ENCODE results near the gene CMKLR1. TPM values are rescaled to one million over a fixed set of nuclear protein-coding genes. Genes with fewer than 3 reads are reported as not detected.
A peak's percentile ranks its signal among the peaks of the same experiment; 100 is the strongest.

Gene CMKLR1
- total and polyA plus RNA-seq, 10 of the 15 experiments (the other 5 are each of a cell fraction or from before 2014, with no cell fraction given): 13.8 to 52.3 (median 26.2) TPM

DNA sequence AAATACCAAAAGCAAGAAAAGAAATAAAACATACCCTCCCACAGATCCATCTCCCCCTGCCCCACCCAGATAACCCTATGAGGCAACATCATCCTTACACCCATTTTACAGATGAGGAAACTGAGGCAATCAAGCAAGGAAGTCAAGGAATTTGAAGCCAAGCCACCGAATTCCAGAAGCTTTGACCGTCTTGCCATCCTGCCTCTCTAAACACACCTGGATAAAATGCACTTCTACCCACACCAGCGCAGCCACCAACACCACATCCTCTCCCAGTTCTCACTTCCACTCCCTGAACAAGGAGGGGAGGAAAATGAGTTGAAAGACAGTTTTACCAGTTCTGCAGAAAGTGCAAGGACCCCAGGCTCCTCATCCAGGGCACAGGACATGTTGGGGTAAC, 13.6 kb downstream of the CMKLR1 start:
- peak; percentile 11; the same call in 2 of the 3 replicates for ATAC-seq
- TF ChIP-seq IKZF2 (IDR thresholded peaks at IDR 0.05) (peak in 1 of 2 experiments; percentile 40; a peak in 2 of 4 replicates), EED (IDR thresholded peaks at IDR 0.05; ENCODE audit: low read depth) (peak; percentile 56), SPI1 (IDR thresholded peaks at IDR 0.05; ENCODE audit: borderline replicate concordance, insufficient read depth, low read depth, low read length) (peak; percentile 77; the same call in 1 of the 2 replicates), CUX1 (IDR thresholded peaks at IDR 0.05; ENCODE audit: insufficient replicate concordance, low read depth, low read length) (no peak), TAF1 (IDR thresholded peaks at IDR 0.05; ENCODE audit: borderline replicate concordance, low read depth, low read length) (no peak), WRNIP1 (IDR thresholded peaks at IDR 0.05; ENCODE audit: borderline replicate concordance, low read depth, low read length) (no peak), RUNX3 (IDR thresholded peaks at IDR 0.05; ENCODE audit: low read length) (peak; percentile 78), BCL11A (IDR thresholded peaks at IDR 0.05; ENCODE audit: low read depth, low read length) (0 out of 2 replicates have a peak, but pooled peaks have one; percentile 22), EP300 (IDR thresholded peaks at IDR 0.05; ENCODE audit: borderline replicate concordance in 1 of 2, control insufficient read depth in 1 of 2, low read depth in 2 of 2, low read length in 2 of 2) (no peak), IKZF1 (conservative IDR thresholded peaks at IDR 0.05) (peak; percentile 11; the same call in 1 of the 2 replicates), CBX5 (IDR thresholded peaks at IDR 0.05; ENCODE audit: low read depth) (no peak), SRF (IDR thresholded peaks at IDR 0.05; ENCODE audit: low read depth in 2 of 2, low read length in 2 of 2) (no peak)
- ChIA-PET RAD21 (ENCODE audit: unreplicated experiment) (interaction anchor here (1.3 to 4.7 kb wide), 3 partner anchors 9 to 12 kb away, joined by 3 to 23 read pairs (median 7); no protein-coding TSS in a partner anchor), SMC1A (ENCODE audit: uncharacterized antibody, unreplicated experiment) (interaction anchor here (0.6 to 19.0 kb wide), 4 partner anchors 9 to 33 kb away, joined by 3 to 185 read pairs (median 4); partner anchors contain the start of gene CMKLR1), CTCF (interaction anchor here (1.4 to 1.9 kb wide), 2 partner anchors 8 to 10 kb away, joined by 3 to 5 read pairs; no protein-coding TSS in a partner anchor), POLR2A (interaction anchor here (1.2 kb wide), 1 partner anchor 8 kb away, joined by 3 read pairs; no protein-coding TSS in a partner anchor)
- WGBS (ENCODE audit: insufficient coverage, insufficient replicate concordance, low lambda C conversion rate, missing lambda C conversion rate): 5% methylated on average over 3 of the region's 3 CpGs
- H3K4me3 ChIP-seq: no peak overlapping the region
- H3K9me3 ChIP-seq (replicated peaks; ENCODE audit: control insufficient read depth, insufficient read depth, low read length): peaks cover 4% of the 10 kb centered on the region; the same call in 2 of the 3 replicates
- H3K27ac ChIP-seq (ENCODE audit: control insufficient read depth, insufficient read depth): no peak overlapping the region
- no peak for DNase-seq (ENCODE audit: low read depth, low spot score)
- H3K4me1 ChIP-seq (ENCODE audit: control insufficient read depth, insufficient read depth, low read length): peaks cover 28% of the 10 kb centered on the region
- peak overlapping the region; percentile 51; the same call in 1 of the 2 replicates for H3K4me2 ChIP-seq (ENCODE audit: control insufficient read depth, insufficient read depth)
- no peaks in the 10 kb centered on the region for H4K20me1 ChIP-seq (ENCODE audit: control insufficient read depth, insufficient read depth)
- no TSS peak for BruUV-seq (replicated peaks)
- no peaks in the 10 kb centered on the region for H3K36me3 ChIP-seq (ENCODE audit: control insufficient read depth in 2 of 2, insufficient read depth in 2 of 2, low read length in 1 of 2)
- in situ Hi-C loops (cut with MboI): no loop called here
- no peaks in the 10 kb centered on the region for H3K27me3 ChIP-seq (replicated peaks in 1 of 2; ENCODE audit: control insufficient read depth in 2 of 2, insufficient read depth in 2 of 2, low read length in 1 of 2)
- no peaks in the 10 kb centered on the region; the same call in 1 of the 2 replicates for H3K79me2 ChIP-seq (ENCODE audit: control insufficient read depth, insufficient read depth, low read length)
- intact Hi-C loops (cut with micrococcal nuclease; ENCODE audit: unreplicated experiment): no loop called here
- no peak for FAIRE-seq
- no peak overlapping the region for H3K9ac ChIP-seq (ENCODE audit: control insufficient read depth, insufficient read depth, low read length)
- H2AFZ ChIP-seq (ENCODE audit: control insufficient read depth, low read depth, low read length): no peak overlapping the region
